Heart left ventricle (tissue), 16 donors: Measurements from ENCODE around the gene KCNAB1. TPM values are rescaled to one million over a fixed set of nuclear protein-coding genes. Genes with fewer than 3 reads are reported as not detected.

Source experiments
- ATAC-seq, 4 donors: fragments of 200-7000 bp; cut with Tn5 transposase; one replicate each; pipeline ENCODE4 v1.9.1; 2020 to 2022; ENCODE audit warnings: moderate library complexity in 4 of 4, mild to moderate bottlenecking in 3 of 4, moderate number of reproducible peaks in 1 of 4
- DNase-seq, 5 donors: peaks; one replicate each; pipeline ENCODE4 v3.0.0-alpha.2; 2020
- H3K27ac ChIP-seq, 12 donors: fragments of 200-600 bp; sonication (generic) in 4 of 12; one replicate each; pipeline versions ENCODE4 v1.5.0 to v1.8.0; 2016 to 2022; ENCODE audit warnings: mild to moderate bottlenecking in 2 of 12
- H3K27me3 ChIP-seq, 9 donors: fragments of 200-600 bp; sonication (generic) in 2 of 9; one replicate each; pipeline versions ENCODE4 v1.5.1 to v1.8.0; 2016 to 2022; ENCODE audit warnings: mild to moderate bottlenecking in 3 of 9
- H3K36me3 ChIP-seq, 9 donors: fragments of 200-600 bp; sonication (generic) in 2 of 9; one replicate each; pipeline versions ENCODE4 v1.5.0 to v1.8.0; 2018 to 2022; ENCODE audit warnings: mild to moderate bottlenecking in 2 of 9
- H3K4me1 ChIP-seq, 12 donors: fragments of 200-600 bp; sonication (generic) in 4 of 12; one replicate each; pipeline versions ENCODE4 v1.5.0 to v1.8.0; 2016 to 2022; ENCODE audit warnings: mild to moderate bottlenecking in 3 of 12
- H3K4me3 ChIP-seq, 12 donors: fragments of 200-600 bp; sonication (generic) in 4 of 12; one replicate each; pipeline versions ENCODE4 v1.5.0 to v1.8.0; 2017 to 2022; ENCODE audit warnings: mild to moderate bottlenecking in 9 of 12, moderate library complexity in 4 of 12
- H3K9me3 ChIP-seq, 12 donors: fragments of 200-600 bp; sonication (generic) in 4 of 12; one replicate each; pipeline versions ENCODE4 v1.5.0 to v1.8.0; 2016 to 2022; ENCODE audit warnings: mild to moderate bottlenecking in 1 of 12
- POLR2A ChIP-seq, 2 donors: fragments of 450-650 bp; IDR thresholded peaks; one replicate each; pipeline ENCODE4 v1.6.1; 2017; ENCODE audit warnings: antibody characterized with exemption in 2 of 2, mild to moderate bottlenecking in 2 of 2, moderate library complexity in 2 of 2
- WGBS, 4 donors: extraction: QIAGEN DNeasy Blood & Tissue Kit in 2 of 4; methylation state at CpG; one replicate each; pipeline versions ENCODE4 v1.1.5 to v1.1.7; 2013 to 2018; 5-methylcytosine and 5-hydroxymethylcytosine counted together
- intact Hi-C, 10 donors: fragments of 100-400 bp; cut with DNase I; formaldehyde crosslinking; loops; one replicate each; pipeline versions ENCODE4 v1.11.1 to v1.14.2; 2022
- polyA plus RNA-seq, 2 donors: library from polyadenylated mRNA; stranded (reverse); fragments of 200-250 nt; gene quantifications; one replicate each; pipeline ENCODE4 v1.2.3, GENCODE V29; 2013
- total RNA-seq, 9 donors: library from RNA; depleted of rRNA in 2 of 9; stranded (reverse); fragments of >200 nt in 2 of 9; fragmentation: NEBNext Ultra II Directional in 3 of 9; extraction: Animal tissue kit (Norgen Biotek cat#: 25700) in 3 of 9; gene quantifications; one replicate each; pipeline versions ENCODE4 v1.1.0 to v1.2.4, GENCODE V29; 2016 to 2023
- TF ChIP-seq, protein P1 (sequence below), 12 donors: fragments of 200-600 bp; sonication (generic) in 4 of 12; IDR thresholded peaks; one replicate each; pipeline versions ENCODE4 v1.5.0 to v1.8.0; 2018 to 2022; ENCODE audit warnings: antibody characterized with exemption in 12 of 12, mild to moderate bottlenecking in 5 of 12
- donor health status: ischemic (EF 13 %, LVEDD 7.1; RV severe dilation, severe dysfunction).
- donor health status: healthy with polysubstance abuse.
- donor health status: DM: no; HTN: yes; CAD: no.
- donor health status: DM: no; HTN: no; CAD: no.
- donor health status: ischemic (EF 25% LVEDD 6.9; RV normal size, moderate dysfunction).
- donor health status: ischemic (EF 25% LVEDD 5.7; RV mildly dilated, moderate dysfunction).
- donor health status: healthy.
- donor health status: DM: yes; HTN: yes; CAD: no.
- donor health status: ischemic (EF 35%, LVEDD 5.7; RV mildly dilated, moderate dysfunction).
- donor health status: nonischemic (EF 11% LVEDD 7.7; RV severe dilation, severe dysfunction).
- donor health status: DM: yes; HTN: yes; CAD: no.
- donor health status: PGD.
- donor health status: ischemic (EF 29% LVEDD 5.4; RV normal size, mild dysfunction).
- donor health status: nonischemic (EF 23%, LVEDD 6.1; RV moderate dilation, normal function).

The KCNAB1 gene
- total and polyA plus RNA-seq, 11 donors: 1.1 to 3.5 (median 2.3) TPM

DNA sequence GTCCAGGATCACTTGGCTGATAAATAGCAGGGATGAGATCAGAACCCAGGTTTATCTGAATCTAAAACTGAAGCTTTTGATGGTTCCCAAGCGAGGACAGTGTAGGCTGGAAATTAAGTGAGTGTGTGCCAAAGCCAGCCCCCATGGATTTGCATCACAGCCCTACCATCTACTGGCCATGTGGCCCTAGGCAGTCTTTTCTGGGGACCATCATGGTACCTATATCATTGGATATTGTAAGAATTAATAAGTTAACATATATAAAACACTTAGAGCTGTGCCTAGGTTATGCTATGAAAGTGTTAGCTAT lies 467.3 kb downstream of the KCNAB1 start:
- DNase-seq (no peak), ATAC-seq (peak; percentile 50 to 83 (median 75))
- H3K4me3 ChIP-seq: no peak overlapping the region
- H3K27me3 ChIP-seq: no peaks in the 10 kb centered on the region
- peaks cover 0 to 35% (median 6%) of the 10 kb centered on the region in 12 donors for H3K4me1 ChIP-seq
- no peak for TF ChIP-seq POLR2A (IDR thresholded peaks at IDR 0.05)
- TF ChIP-seq, protein P1, sequence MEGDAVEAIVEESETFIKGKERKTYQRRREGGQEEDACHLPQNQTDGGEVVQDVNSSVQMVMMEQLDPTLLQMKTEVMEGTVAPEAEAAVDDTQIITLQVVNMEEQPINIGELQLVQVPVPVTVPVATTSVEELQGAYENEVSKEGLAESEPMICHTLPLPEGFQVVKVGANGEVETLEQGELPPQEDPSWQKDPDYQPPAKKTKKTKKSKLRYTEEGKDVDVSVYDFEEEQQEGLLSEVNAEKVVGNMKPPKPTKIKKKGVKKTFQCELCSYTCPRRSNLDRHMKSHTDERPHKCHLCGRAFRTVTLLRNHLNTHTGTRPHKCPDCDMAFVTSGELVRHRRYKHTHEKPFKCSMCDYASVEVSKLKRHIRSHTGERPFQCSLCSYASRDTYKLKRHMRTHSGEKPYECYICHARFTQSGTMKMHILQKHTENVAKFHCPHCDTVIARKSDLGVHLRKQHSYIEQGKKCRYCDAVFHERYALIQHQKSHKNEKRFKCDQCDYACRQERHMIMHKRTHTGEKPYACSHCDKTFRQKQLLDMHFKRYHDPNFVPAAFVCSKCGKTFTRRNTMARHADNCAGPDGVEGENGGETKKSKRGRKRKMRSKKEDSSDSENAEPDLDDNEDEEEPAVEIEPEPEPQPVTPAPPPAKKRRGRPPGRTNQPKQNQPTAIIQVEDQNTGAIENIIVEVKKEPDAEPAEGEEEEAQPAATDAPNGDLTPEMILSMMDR (IDR thresholded peaks at IDR 0.05): no peak
- no peaks in the 10 kb centered on the region for H3K36me3 ChIP-seq
- 33 to 46% (median 39%) methylated on average over 1 of the region's 1 CpG for WGBS, 4 donors
- peak overlapping the region in 3 of 12 donors; percentile 27 to 80 (median 53) for H3K27ac ChIP-seq
- intact Hi-C loops: no loop called here
- H3K9me3 ChIP-seq: peaks cover 0 to 4% (median 0%) of the 10 kb centered on the region in 12 donors

Other genes with a start within 250 kb of the KCNAB1 start
- gene GMPS, start 249.9 kb upstream of the KCNAB1 start, total RNA-seq: 10 to 100 TPM; 21.4 to 36.8 (median 32.3) TPM
- 10 to 100 TPM; 11.9 to 26.9 TPM for gene GMPS, start 249.9 kb upstream of the KCNAB1 start, polyA plus RNA-seq